GM20000 (cell line): ENCODE results near the gene TMEM59.
A peak's percentile ranks its signal among the peaks of the same experiment; 100 is the strongest.
"Not testable (repeated sequence)": the region's sequence is repeated elsewhere in the genome, so short reads cannot be mapped to it uniquely, and the experiment has no call there.

ENCODE experiments used
- DNase-seq: peaks from one replicate; pipeline ENCODE4 v3.0.0; 2012; ENCODE audit warnings: low spot score
- CTCF ChIP-seq: IDR thresholded peaks from 2 replicates; pipeline ENCODE4 v1.5.1; 2012; ENCODE audit warnings: mild to moderate bottlenecking, control low read depth; ENCODE audit errors: extremely low read depth, missing control alignments

Gene TMEM59

GRCh38 chr1:54052934-54053744 is at the start of gene TMEM59, which contains the start of gene TCEANC2:
TSS of gene TMEM59 (minus strand) at chr1:54053204. CDS start at chr1:54053188, 16 bp downstream.
TSS of gene TCEANC2 (plus strand) at chr1:54053608. CDS start at chr1:54054423, 815 bp downstream.
- peak; percentile 86 for DNase-seq
- TF ChIP-seq CTCF: no peak

GRCh38 chr1:54100500-54100899 is 47.5 kb upstream of the TMEM59 start:
- DNase-seq: no peak
- no peak for TF ChIP-seq CTCF

GRCh38 chr1:54099061-54099610 is 46.1 kb upstream of the TMEM59 start:
- DNase-seq: no peak
- no peak for TF ChIP-seq CTCF

- no peak for TF ChIP-seq CTCF
- DNase-seq: no peak
Observed at GRCh38 chr1:54096877-54097240, 43.9 kb upstream of the TMEM59 start.

- no peak for TF ChIP-seq CTCF
- DNase-seq: no peak
Observed at GRCh38 chr1:54096227-54096876, 43.3 kb upstream of the TMEM59 start.

GRCh38 chr1:54095546-54096226 is 42.7 kb upstream of the TMEM59 start:
- no peak for DNase-seq
- TF ChIP-seq CTCF: no peak

GRCh38 chr1:54094730-54095105 is 41.7 kb upstream of the TMEM59 start:
- not testable (repeated sequence) for DNase-seq
